Non-pigmented ciliary epithelial cell (primary cell): ENCODE data around the gene PUM2.

Source experiments
- DNase-seq: peaks from one replicate; pipeline ENCODE4 v3.0.0-alpha.2; 2010; ENCODE audit warnings: low read depth

The PUM2 gene

GRCh38 chr2:20229322-20230113 lies 121.1 kb downstream of the PUM2 start:
- no peak for DNase-seq

GRCh38 chr2:20227894-20228505 lies 122.6 kb downstream of the PUM2 start:
- no peak for DNase-seq

- no peak for DNase-seq
Measured at GRCh38 chr2:20226152-20226545, 124.5 kb downstream of the PUM2 start.

GRCh38 chr2:20225294-20226151 lies 125.1 kb downstream of the PUM2 start:
- DNase-seq, result no peak

GRCh38 chr2:20224716-20225293 lies 125.8 kb downstream of the PUM2 start, which contains the start of gene SDC1:
SDC1 (minus strand) TSS chr2:20225130; CDS start chr2:20224867, 263 bp downstream.
- DNase-seq, result no peak

- no peak for DNase-seq
Measured at GRCh38 chr2:20224164-20224715, 126.4 kb downstream of the PUM2 start.

- DNase-seq, result no peak
Measured at GRCh38 chr2:20223407-20224163, 127.1 kb downstream of the PUM2 start.

GRCh38 chr2:20222769-20223406 lies 127.8 kb downstream of the PUM2 start:
- DNase-seq, result no peak

GRCh38 chr2:20222014-20222768 lies 128.5 kb downstream of the PUM2 start:
- no peak for DNase-seq

- no peak for DNase-seq
Measured at GRCh38 chr2:20221555-20221973, 129.1 kb downstream of the PUM2 start.

- DNase-seq, result no peak
Measured at GRCh38 chr2:20220806-20221554, 129.7 kb downstream of the PUM2 start.

GRCh38 chr2:20219763-20220380 lies 130.8 kb downstream of the PUM2 start:
- DNase-seq, result no peak

- no peak for DNase-seq
Measured at GRCh38 chr2:20218331-20219320, 132.0 kb downstream of the PUM2 start.

- DNase-seq, result no peak
Measured at GRCh38 chr2:20217041-20217970, 133.3 kb downstream of the PUM2 start.

GRCh38 chr2:20216130-20217025 lies 134.3 kb downstream of the PUM2 start:
- DNase-seq, result no peak
